GM20431 (cell line): ENCODE results near the gene GYG1.
"Not testable (repeated sequence)": the region's sequence is repeated elsewhere in the genome, so short reads cannot be mapped to it uniquely, and the experiment has no call there.

Source experiments
- in situ Hi-C: fragments of 300-500 bp; cut with MseI, MboI; formaldehyde crosslinking; loops from one replicate; pipeline ENCODE4 v1.15.0; 2020; ENCODE audit warnings: low sequenced_read_pairs; ENCODE audit not compliant: unreplicated experiment

GYG1 gene

GRCh38 chr3:148975248-148975647 is 16.1 kb upstream of the GYG1 start:
- in situ Hi-C loops: no loop called here

GRCh38 chr3:148975696-148976095 is 15.6 kb upstream of the GYG1 start:
- in situ Hi-C loops: no loop called here

- in situ Hi-C loops: no loop called here
These were observed 10.1 kb upstream of the GYG1 start for GRCh38 chr3:148981273-148981672.

GRCh38 chr3:148987551-148987950 is 3.8 kb upstream of the GYG1 start:
- in situ Hi-C loops: not testable (repeated sequence)

- in situ Hi-C loops: no loop called here
These were observed 1.1 kb upstream of the GYG1 start for GRCh38 chr3:148990236-148990635.

GRCh38 chr3:148992027-148992634 is 791 bp downstream of the GYG1 start:
- in situ Hi-C loops: no loop called here

GRCh38 chr3:148992635-148993255 is 1.4 kb downstream of the GYG1 start:
- in situ Hi-C loops: no loop called here

- in situ Hi-C loops: no loop called here
These were observed 6.3 kb downstream of the GYG1 start for GRCh38 chr3:148997623-148998022.

GRCh38 chr3:148998297-148998696 is 7.0 kb downstream of the GYG1 start:
- in situ Hi-C loops: no loop called here

- in situ Hi-C loops: no loop called here
These were observed 7.5 kb downstream of the GYG1 start for GRCh38 chr3:148998715-148999423.

- in situ Hi-C loops: no loop called here
These were observed 8.5 kb downstream of the GYG1 start for GRCh38 chr3:148999806-149000205.

GRCh38 chr3:149000206-149000745 is 8.9 kb downstream of the GYG1 start:
- in situ Hi-C loops: no loop called here

GRCh38 chr3:149001727-149002126 is 10.4 kb downstream of the GYG1 start:
- in situ Hi-C loops: no loop called here

- in situ Hi-C loops: no loop called here
These were observed 12.4 kb downstream of the GYG1 start for GRCh38 chr3:149003653-149004305.

GRCh38 chr3:149004622-149005021 is 13.3 kb downstream of the GYG1 start:
- in situ Hi-C loops: no loop called here

- in situ Hi-C loops: no loop called here
These were observed 14.1 kb downstream of the GYG1 start for GRCh38 chr3:149005416-149005815.

- in situ Hi-C loops: no loop called here
These were observed 16.4 kb downstream of the GYG1 start for GRCh38 chr3:149007567-149008257.

- in situ Hi-C loops: no loop called here
These were observed 18.4 kb downstream of the GYG1 start for GRCh38 chr3:149009732-149010131.

- in situ Hi-C loops: no loop called here
These were observed 19.2 kb downstream of the GYG1 start for GRCh38 chr3:149010504-149010951.

- in situ Hi-C loops: no loop called here
These were observed 19.6 kb downstream of the GYG1 start for GRCh38 chr3:149010966-149011365.
